Measurements from ENCODE around the gene GRK2.

GRCh38 chr11:67301313-67301921 lies 35.1 kb downstream of the GRK2 start:
- TF ChIP-seq CTCF (IDR thresholded peaks at IDR 0.05) = no peak
- no peak for TF ChIP-seq POLR2A (IDR thresholded peaks at IDR 0.05)
